Measurements from ENCODE around the gene ADAMTSL1.

ADAMTSL1 gene

GRCh38 chr9:18543406-18544192 lies 69.6 kb downstream of the ADAMTSL1 start:
- no peak overlapping the region for H3K4me3 ChIP-seq (ENCODE audit: low read depth, low read length)
- DNase-seq (ENCODE audit: low read depth), result no peak
- no peak for TF ChIP-seq CTCF (IDR thresholded peaks at IDR 0.05; ENCODE audit: control insufficient read depth, extremely low read depth, insufficient read depth)

GRCh38 chr9:18544456-18544855 lies 70.5 kb downstream of the ADAMTSL1 start:
- no peak for TF ChIP-seq CTCF (IDR thresholded peaks at IDR 0.05; ENCODE audit: control insufficient read depth, extremely low read depth, insufficient read depth)
- no peak for DNase-seq (ENCODE audit: low read depth)
- no peak overlapping the region for H3K4me3 ChIP-seq (ENCODE audit: low read depth, low read length)

GRCh38 chr9:18545636-18546360 lies 71.8 kb downstream of the ADAMTSL1 start:
- no peak for DNase-seq (ENCODE audit: low read depth)
- no peak for TF ChIP-seq CTCF (IDR thresholded peaks at IDR 0.05; ENCODE audit: control insufficient read depth, extremely low read depth, insufficient read depth)
- no peak overlapping the region for H3K4me3 ChIP-seq (ENCODE audit: low read depth, low read length)

GRCh38 chr9:18548456-18548855 lies 74.5 kb downstream of the ADAMTSL1 start:
- no peak overlapping the region for H3K4me3 ChIP-seq (ENCODE audit: low read depth, low read length)
- DNase-seq (ENCODE audit: low read depth), result no peak
- no peak for TF ChIP-seq CTCF (IDR thresholded peaks at IDR 0.05; ENCODE audit: control insufficient read depth, extremely low read depth, insufficient read depth)

- TF ChIP-seq CTCF (IDR thresholded peaks at IDR 0.05; ENCODE audit: control insufficient read depth, extremely low read depth, insufficient read depth), result no peak
- H3K4me3 ChIP-seq (ENCODE audit: low read depth, low read length), result no peak overlapping the region
- peak; percentile 42 for DNase-seq (ENCODE audit: low read depth)
Measured at GRCh38 chr9:18549772-18550171, 75.8 kb downstream of the ADAMTSL1 start.

- H3K4me3 ChIP-seq (ENCODE audit: low read depth, low read length), result no peak overlapping the region
- no peak for DNase-seq (ENCODE audit: low read depth)
- TF ChIP-seq CTCF (IDR thresholded peaks at IDR 0.05; ENCODE audit: control insufficient read depth, extremely low read depth, insufficient read depth), result no peak
Measured at GRCh38 chr9:18550286-18550685, 76.3 kb downstream of the ADAMTSL1 start.
